Stomach smooth muscle (tissue), 2 donors: ENCODE results near the gene LHFPL3.

Experiments used
- H3K27ac ChIP-seq: one replicate; pipeline ENCODE4 v1.7.0; 2013; ENCODE audit warnings: mild to moderate bottlenecking, low read length, inconsistent platforms
- H3K27me3 ChIP-seq, 2 donors: one replicate each; pipeline ENCODE4 v1.7.0; 2013; ENCODE audit warnings: low read length in 2 of 2; ENCODE audit not compliant: insufficient read depth in 2 of 2, control insufficient read depth in 1 of 2
- H3K36me3 ChIP-seq, 2 donors: one replicate each; pipeline ENCODE4 v1.7.0; 2013; ENCODE audit warnings: low read length in 2 of 2; ENCODE audit not compliant: control insufficient read depth in 2 of 2, insufficient read depth in 2 of 2
- H3K4me1 ChIP-seq: one replicate; pipeline ENCODE4 v1.7.0; 2013; ENCODE audit warnings: low read length; ENCODE audit not compliant: control insufficient read depth, insufficient read depth
- H3K4me3 ChIP-seq, 2 donors: one replicate each; pipeline ENCODE4 v1.7.0; 2013; ENCODE audit warnings: low read length in 2 of 2
- H3K9ac ChIP-seq, 2 donors: one replicate each; pipeline ENCODE4 v1.7.0; 2013; ENCODE audit warnings: low read length in 2 of 2, mild to moderate bottlenecking in 1 of 2
- H3K9me3 ChIP-seq, 2 donors: one replicate each; pipeline ENCODE4 v1.7.0; 2013; ENCODE audit warnings: low read length in 2 of 2; ENCODE audit not compliant: control insufficient read depth in 2 of 2
- donor health status: healthy.
- donor health status: Pancreatic carcinoma.

Gene LHFPL3

GRCh38 chr7:104857458-104858425 is 529.3 kb downstream of the LHFPL3 start:
- no peak overlapping the region for H3K9ac ChIP-seq
- no peak overlapping the region for H3K27ac ChIP-seq
- no peaks in the 10 kb centered on the region for H3K9me3 ChIP-seq
- peaks cover 4% of the 10 kb centered on the region for H3K4me1 ChIP-seq
- no peaks in the 10 kb centered on the region for H3K36me3 ChIP-seq
- peaks cover 0 to 3% of the 10 kb centered on the region in 2 donors for H3K27me3 ChIP-seq
- no peak overlapping the region for H3K4me3 ChIP-seq

GRCh38 chr7:104859754-104860426 is 531.5 kb downstream of the LHFPL3 start:
- Histone ChIP-seq H3K36me3 (no peaks in the 10 kb centered on the region), H3K4me1 (peaks cover 4% of the 10 kb centered on the region), H3K27ac (no peak overlapping the region), H3K4me3 (no peak overlapping the region), H3K9ac (no peak overlapping the region), H3K27me3 (peaks cover 0 to 3% of the 10 kb centered on the region in 2 donors), H3K9me3 (peaks cover 2 to 3% of the 10 kb centered on the region in 2 donors)

DNA sequence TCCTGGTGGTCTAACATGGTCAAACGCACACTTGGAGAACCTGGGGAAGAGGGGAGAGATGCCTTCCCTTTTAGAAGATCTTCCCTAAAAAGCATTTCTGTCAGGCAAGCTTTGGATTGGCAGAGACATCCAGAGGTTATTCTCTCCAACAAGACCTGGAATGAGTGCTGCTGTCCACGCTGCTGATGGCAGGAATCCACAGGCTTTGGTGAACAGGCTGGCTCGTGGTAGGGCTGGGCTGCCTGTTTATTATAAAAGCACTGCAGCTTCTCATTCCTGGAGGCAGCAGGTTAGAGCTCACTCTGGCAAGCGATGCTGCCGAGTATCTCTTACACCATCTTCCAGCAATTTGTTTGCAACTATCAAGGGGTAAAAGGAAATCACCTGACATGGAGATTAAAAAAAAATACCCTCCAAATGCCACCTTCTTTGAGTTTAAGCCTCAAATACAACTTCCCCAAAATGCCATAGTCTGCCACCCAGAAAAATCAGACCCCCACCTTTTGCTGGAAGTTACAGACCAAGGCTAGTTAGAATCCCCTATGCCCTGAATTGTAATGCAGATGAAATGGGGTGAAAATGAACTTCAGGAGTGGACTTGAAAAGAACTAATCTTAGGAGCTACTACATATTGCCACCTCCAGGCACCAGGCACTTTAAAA is 533.5 kb downstream of the LHFPL3 start:
- H3K27ac ChIP-seq = no peak overlapping the region
- H3K27me3 ChIP-seq = peaks cover 0 to 3% of the 10 kb centered on the region in 2 donors
- H3K4me3 ChIP-seq = no peak overlapping the region
- peaks cover 4% of the 10 kb centered on the region for H3K4me1 ChIP-seq
- peaks cover 2 to 3% of the 10 kb centered on the region in 2 donors for H3K9me3 ChIP-seq
- H3K36me3 ChIP-seq = no peaks in the 10 kb centered on the region
- no peak overlapping the region for H3K9ac ChIP-seq

- Histone ChIP-seq H3K9ac (no peak overlapping the region), H3K4me3 (no peak overlapping the region), H3K9me3 (peaks cover 2 to 3% of the 10 kb centered on the region in 2 donors), H3K27ac (no peak overlapping the region), H3K4me1 (peaks cover 4% of the 10 kb centered on the region), H3K27me3 (peaks cover 0 to 3% of the 10 kb centered on the region in 2 donors), H3K36me3 (no peaks in the 10 kb centered on the region)
Observed at GRCh38 chr7:104862719-104863118, 534.3 kb downstream of the LHFPL3 start.

DNA sequence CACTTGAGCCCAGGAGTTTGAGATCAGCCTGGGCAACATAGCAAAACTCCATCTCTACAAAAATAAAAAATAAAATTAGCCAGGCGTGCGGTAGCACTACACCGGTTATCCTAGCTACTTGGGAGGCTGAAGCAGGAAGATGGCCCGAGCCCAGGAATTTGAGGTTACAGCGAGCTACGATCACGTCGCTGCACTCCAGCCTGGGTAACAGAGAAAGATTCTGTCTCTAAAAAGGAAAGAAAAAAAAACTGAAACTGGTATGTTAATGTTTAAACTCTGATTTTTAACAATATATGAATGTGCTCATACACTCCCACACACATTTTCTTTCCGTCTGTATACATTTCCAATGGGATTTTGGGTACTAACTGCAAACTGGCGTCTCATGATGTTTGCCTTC is 545.0 kb downstream of the LHFPL3 start:
- peak overlapping the region in 1 of 2 donors; percentile 25 for H3K4me3 ChIP-seq
- H3K9me3 ChIP-seq = no peaks in the 10 kb centered on the region
- no peak overlapping the region for H3K9ac ChIP-seq
- H3K36me3 ChIP-seq = no peaks in the 10 kb centered on the region
- no peaks in the 10 kb centered on the region for H3K27me3 ChIP-seq
- no peak overlapping the region for H3K27ac ChIP-seq
- H3K4me1 ChIP-seq = no peaks in the 10 kb centered on the region

DNA sequence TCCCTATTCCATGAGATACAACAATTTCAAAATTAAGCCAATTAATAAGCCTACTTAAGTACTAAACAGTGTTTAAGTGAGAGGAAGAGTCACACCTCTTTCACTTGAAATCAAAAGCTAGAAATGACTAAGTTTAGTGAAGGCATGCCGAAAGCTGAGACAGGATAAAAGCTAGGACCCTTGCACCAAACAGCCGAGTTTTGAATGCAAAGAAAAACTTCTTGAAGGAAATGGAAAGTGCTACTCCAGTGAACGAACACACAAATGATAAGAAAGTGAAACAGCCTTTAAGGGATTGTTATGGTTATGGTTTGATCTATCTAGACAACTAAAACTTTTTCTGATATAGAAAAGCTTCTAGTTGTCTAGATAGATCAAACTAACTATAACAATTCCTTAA is 550.2 kb downstream of the LHFPL3 start:
- no peak overlapping the region for H3K4me3 ChIP-seq
- H3K4me1 ChIP-seq = peaks cover 4% of the 10 kb centered on the region
- no peaks in the 10 kb centered on the region for H3K27me3 ChIP-seq
- H3K9me3 ChIP-seq = peaks cover 0 to 3% of the 10 kb centered on the region in 2 donors
- no peak overlapping the region for H3K27ac ChIP-seq
- no peaks in the 10 kb centered on the region for H3K36me3 ChIP-seq
- no peak overlapping the region for H3K9ac ChIP-seq

DNA sequence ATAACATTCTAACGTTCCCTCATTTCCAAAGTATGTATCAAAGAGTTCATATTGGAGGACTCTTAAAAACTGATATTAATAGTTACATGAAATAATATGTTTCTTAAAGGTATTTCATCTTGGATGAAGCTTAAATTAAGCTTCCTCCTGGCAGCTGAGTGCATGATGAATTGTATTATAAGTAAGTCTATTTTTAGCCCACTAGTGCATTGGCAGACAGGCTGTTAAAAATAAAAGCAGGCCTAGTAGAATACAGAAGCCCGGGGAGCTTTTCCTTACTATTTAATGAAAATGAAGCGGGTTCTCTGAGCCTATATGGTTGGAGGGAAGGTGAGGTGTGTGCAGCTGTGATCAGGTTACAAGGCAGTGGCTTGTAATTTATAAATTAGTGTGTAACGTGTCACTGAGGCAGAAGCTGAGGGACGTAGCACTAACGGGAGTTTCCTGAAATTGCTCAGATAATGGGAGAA is 554.9 kb downstream of the LHFPL3 start:
- Histone ChIP-seq H3K4me1 (peaks cover 10% of the 10 kb centered on the region), H3K36me3 (no peaks in the 10 kb centered on the region), H3K9me3 (peaks cover 0 to 3% of the 10 kb centered on the region in 2 donors), H3K9ac (peak overlapping the region; percentile 48 to 62), H3K27ac (no peak overlapping the region), H3K27me3 (no peaks in the 10 kb centered on the region), H3K4me3 (peak overlapping the region; percentile 49 to 52)

- Histone ChIP-seq H3K9me3 (peaks cover 0 to 3% of the 10 kb centered on the region in 2 donors), H3K4me3 (peak overlapping the region; percentile 49 to 52), H3K27ac (no peak overlapping the region), H3K27me3 (no peaks in the 10 kb centered on the region), H3K9ac (peak overlapping the region; percentile 48 to 62), H3K36me3 (no peaks in the 10 kb centered on the region), H3K4me1 (peaks cover 10% of the 10 kb centered on the region)
Observed at GRCh38 chr7:104883718-104884452, 555.5 kb downstream of the LHFPL3 start.

DNA sequence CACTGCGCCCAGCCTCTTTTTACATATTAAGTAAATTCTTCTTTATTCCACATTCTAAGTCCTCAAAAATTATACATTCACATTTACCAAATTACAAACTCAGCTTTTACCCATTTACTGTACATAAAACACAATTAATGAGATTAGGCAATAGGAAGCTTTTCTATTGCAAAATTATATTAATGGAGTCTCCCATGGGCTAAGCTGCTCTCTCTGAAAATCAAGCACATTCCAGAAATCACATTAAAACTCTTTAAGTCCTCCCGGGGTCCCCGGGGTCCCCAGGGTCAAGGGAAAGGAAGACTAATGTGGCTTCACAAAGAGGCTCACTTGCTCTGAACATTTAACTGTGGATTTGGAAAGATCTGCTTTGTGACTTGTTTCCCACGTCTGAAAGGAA is 558.2 kb downstream of the LHFPL3 start:
- Histone ChIP-seq H3K4me1 (peaks cover 10% of the 10 kb centered on the region), H3K27ac (no peak overlapping the region), H3K36me3 (no peaks in the 10 kb centered on the region), H3K4me3 (no peak overlapping the region), H3K9ac (no peak overlapping the region), H3K27me3 (no peaks in the 10 kb centered on the region), H3K9me3 (no peaks in the 10 kb centered on the region)

- no peak overlapping the region for H3K4me3 ChIP-seq
- no peaks in the 10 kb centered on the region for H3K9me3 ChIP-seq
- H3K36me3 ChIP-seq = no peaks in the 10 kb centered on the region
- no peaks in the 10 kb centered on the region for H3K27me3 ChIP-seq
- no peak overlapping the region for H3K9ac ChIP-seq
- H3K4me1 ChIP-seq = no peaks in the 10 kb centered on the region
- no peak overlapping the region for H3K27ac ChIP-seq
Observed at GRCh38 chr7:104890216-104890615, 561.8 kb downstream of the LHFPL3 start.
